HG03558 (cell line): ENCODE results near the gene MRPL24.
"Not testable (repeated sequence)": the region's sequence is repeated elsewhere in the genome, so short reads cannot be mapped to it uniquely, and the experiment has no call there.

Source experiments
- ATAC-seq: cut with Tn5 transposase; IDR thresholded peaks from one replicate; pipeline ENCODE4 v1.9.1; 2021; ENCODE audit warnings: moderate number of reproducible peaks; ENCODE audit not compliant: unreplicated experiment; ENCODE audit errors: extremely low read depth

MRPL24 gene

DNA sequence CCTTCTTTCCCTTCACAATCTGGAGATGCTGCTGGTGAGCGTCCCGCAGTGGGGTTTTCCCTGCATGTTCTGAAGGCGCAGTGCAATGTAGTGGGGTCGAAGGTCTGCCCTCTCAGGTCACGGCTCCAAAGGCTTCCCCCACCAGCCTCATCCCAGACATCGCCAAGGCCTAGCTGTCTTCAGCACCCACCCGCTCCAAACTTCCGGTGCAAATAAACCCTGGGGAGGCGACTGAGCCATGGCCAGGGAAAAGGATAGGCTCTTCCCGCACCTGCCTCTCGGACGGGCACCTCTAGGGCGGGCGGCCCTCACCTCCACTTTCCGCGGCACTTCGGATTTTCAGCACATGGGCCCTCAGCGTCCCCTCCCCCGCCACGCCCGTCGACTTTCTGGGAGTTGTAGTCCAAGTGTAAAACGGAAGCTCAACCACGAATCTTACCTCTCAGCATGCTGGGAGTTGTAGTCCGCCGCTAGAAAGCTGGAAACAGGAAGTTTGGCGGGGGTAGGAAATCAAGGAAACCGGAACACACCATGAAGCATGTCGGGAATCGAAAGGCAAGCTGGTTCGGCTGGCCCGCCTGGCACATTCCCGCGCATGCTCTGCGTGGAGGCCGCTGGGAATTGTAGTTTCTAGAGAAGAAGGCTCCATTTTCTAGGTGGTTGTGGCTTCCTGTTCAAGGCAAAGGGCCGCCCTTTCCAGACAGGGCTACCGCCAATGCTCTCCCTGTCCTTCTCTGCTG, at the start of gene MRPL24:
TSS of gene MRPL24 (minus strand) at position 348 of the 740 bp plus-strand sequence. CDS start 2,384 bp downstream, outside the sequence.
- peak; percentile 72 for ATAC-seq

DNA sequence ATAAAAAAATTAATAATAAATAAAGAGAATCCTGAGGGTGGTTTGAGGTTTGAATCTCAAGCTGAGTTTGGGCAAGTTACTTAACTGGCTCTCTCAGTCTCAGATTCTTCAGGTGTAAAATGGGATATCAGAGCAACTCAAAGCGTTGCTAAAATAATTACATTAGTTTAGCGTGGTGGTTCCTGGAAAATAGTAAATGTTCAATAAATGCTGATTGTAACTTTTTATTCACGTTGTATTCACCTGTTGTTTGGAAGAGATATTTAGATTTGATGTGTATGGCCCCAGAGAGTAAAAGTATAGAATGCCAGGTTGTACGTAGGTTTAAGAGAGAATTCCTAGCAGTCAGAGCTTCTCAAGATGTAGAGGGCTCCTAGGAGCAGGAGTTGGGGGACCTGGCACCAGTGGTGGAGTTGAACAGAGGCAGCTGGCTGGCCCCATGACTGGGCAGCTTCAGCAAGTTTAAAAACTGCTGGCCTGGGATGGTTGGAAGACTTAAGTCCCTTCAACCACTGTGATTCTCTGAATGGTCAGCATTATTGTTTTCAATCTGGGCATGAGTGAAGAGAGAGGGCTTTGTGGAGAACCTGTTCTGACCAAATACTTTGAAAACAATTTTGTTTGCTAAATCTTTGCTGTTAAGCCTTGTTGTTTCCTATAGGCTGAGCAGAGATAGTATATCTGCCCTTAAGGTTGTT, 48.9 kb upstream of the MRPL24 start:
- ATAC-seq, result no peak

DNA sequence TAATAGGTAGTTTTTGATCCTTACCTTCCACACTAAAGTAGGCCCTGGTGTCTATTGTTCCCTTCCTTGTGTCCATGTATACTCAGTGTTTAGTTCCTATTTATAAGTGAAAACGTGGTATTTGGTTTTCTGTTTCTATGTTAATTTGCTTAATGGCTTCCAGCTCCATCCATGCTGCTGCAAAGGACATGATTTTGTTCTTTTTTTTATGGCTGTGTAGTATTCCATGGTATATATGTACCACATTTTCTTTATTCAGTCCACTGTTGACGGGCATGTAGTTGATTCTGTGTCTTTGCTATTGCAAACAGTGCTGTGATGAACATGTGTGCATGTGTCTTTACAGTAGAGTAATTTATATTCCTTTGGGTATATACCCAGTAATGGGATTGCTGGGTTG, 47.2 kb upstream of the MRPL24 start:
- no peak for ATAC-seq

DNA sequence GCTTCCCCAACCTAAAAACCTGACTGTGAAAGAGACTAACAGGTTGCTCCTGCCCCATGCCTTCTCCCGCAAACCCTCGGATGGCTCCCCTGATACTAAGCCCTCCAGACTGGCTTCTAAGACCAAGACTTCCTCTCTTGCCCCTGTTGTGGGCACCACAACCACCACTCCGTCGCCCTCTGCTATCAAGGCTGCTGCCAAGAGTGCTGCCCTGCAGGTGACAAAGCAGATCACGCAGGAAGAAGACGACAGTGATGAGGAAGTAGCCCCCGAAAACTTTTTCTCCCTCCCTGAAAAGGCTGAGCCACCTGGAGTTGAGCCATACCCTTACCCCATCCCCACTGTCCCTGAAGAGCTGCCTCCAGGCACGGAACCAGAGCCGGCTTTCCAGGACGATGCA, 45.8 kb upstream of the MRPL24 start:
- ATAC-seq, result no peak

DNA sequence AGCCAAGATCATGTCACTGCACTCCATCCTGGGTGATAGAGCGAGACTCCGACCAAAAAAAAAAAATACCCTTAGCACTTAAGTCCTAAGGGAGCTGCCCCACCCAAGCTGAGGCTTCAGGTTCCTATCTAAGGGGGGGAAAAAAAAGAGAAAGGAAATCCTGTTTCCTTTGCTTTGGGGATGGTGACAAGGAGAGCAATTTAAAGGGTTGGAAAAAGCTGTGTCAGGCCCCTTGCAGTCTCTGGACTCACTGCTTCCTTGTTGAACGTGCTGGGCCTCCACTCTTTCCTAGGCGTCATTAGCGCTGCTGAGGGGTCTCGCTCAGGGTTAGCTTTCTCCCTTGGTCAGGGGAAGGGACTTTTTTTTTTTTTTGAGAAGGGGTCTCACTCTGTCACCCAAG, 44.6 kb upstream of the MRPL24 start:
- no peak for ATAC-seq

DNA sequence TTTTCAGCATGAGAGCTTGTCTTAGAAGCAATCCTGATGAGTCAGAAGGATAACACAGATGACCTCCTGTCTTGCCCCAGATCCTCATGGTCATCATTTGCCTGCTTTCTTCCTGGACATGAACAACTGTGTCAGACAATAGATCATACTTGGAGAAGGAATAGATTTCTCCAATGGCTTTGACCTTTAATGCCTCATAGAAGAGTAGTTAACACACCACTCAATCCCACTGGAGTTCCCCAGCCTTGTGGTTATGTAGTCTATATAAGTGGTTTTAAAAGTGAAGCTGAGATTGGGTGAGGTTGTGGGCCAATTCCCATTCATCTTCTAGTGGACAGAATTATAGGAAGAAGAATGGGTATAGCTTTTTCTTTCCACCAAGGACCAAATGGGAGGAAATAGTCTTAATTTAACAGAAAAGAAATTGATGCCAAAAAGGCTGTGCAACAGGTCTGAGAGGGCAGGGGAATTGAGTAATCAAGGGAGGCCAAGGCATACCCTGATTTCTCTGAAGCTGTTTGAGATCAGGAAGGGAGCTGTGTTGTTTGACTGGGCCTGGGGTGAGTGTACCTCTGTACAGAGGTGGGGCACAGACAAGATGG, 40.8 kb upstream of the MRPL24 start:
- ATAC-seq, result no peak

DNA sequence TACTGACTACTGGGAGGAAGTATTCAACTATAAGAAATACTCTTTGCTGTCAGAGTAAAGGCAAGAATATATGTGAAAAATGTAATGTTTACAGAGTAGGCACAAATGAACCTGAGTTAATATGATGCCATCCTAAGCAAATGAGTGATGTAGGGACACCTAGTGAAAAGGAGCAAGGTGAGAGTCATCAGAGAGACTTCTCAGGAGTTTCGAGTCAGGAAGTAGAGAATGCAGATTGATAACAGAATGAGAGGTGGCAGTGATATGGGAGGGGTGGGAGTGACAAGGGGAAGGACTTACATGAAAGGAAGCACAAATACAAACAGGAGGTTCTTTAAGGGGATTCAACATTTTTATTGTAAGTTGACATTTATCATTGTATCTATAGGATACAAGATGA, 36.7 kb upstream of the MRPL24 start:
- no peak for ATAC-seq

DNA sequence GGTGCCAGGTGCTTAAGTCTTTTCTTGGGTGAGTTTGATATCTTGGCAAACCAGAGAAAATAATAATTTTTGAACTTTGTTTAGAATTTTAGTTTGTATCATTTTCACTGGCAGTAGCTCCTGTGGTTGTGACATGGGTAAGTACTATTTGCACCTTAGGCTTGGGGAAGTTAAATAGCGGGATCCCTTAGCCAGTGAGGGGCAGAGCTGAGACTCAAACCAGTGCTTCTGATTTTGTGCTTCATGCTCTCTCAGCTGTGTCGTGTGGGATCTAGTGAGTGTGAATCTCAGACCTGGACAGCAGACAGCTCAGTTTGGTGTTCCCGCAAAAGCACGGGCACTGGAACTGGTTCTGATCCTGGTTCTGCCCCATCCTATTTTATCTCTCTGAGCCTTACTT, 36.1 kb upstream of the MRPL24 start:
- no peak for ATAC-seq

DNA sequence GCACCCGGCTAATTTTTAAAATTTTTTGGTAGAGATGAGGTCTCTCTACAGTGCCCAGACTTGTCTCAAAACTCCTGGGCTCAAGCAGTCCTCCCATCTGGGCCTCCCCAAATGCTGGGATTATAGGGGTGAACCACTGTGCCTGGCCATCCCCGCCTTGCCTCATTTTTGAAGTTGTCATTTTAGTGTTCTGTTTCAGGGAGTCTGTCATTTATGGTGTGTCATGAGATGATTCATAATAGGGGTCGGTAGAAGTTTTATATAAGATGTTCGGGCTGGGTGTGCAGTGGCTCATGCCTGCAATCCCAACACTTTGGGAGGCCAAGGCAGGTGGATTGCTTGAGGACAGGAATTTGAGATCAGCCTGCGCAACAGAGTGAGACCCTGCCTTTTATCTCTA, 34.9 kb upstream of the MRPL24 start:
- ATAC-seq, result no peak

DNA sequence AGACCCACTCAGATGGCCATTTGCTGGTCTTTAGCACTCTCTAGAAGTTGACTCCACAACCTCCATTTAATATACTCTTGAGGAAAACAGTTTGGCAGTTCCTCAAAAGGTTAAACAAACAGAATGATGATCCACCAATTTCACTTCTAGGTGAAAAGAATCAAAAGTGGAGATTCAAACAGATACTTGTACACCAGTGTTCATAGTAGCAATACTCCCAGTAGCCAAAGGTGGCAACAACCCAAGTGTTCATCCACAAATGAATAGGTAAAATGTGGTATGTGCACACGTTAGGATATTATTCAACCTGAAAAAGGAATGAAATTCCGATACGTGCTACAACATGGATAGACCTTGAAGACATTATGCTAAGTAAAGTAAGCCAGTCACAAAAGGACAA, 32.7 kb upstream of the MRPL24 start:
- ATAC-seq, result no peak

DNA sequence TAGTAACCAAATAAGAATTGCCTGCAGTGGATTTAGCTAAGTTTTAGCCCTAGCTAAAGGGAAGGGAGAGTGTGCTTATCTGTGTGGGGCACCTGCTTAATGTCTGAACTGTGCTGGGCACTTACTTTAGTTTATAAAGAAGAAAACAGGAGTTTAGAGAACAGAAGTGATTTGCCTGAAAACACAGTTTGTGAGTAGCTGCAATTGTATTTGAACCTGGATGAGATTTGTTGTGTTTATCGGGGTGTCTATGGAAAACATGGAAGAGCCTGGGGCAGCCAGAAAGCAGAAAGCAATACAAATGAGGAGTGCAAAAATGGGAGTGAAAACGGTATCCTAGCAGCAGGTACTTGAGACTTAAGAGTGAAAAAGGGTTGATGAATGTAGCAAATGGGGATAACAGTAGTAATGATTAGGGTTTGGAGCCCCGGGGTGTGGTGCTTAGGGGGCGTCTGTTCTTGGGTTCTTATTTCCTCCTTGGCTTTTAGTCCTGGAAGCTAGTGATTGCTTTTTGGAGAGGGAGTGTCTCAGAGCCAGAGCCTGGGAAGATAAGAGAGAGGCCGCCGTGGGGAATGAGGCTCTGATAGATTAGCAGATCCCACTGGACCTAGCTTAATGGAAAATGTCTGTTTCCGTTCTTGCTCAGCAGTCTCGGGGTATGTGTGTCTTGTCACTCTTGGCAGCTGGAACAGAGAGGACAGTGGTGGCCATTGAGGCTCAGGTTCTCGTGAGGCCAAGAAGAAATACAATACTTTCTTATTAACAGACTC, 32.0 kb upstream of the MRPL24 start:
- no peak for ATAC-seq

DNA sequence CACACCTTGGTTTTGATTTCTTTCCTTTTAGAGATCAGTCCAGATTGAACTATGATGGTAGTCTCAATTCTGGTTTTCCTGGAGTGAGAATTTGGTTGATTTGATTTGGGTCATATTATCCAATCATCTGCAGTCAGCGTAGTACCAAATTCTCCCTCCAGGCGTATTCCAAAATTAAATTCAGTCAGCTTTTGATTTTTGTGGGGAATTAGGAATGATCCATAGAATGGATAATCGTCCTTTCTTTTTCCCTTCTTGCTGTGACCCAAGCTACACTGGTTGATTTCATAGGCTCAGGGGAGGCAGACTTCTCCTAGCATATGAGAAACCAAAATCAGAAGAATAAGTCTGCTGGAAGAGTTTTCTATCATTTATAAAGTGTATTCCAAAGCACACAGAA, 31.3 kb upstream of the MRPL24 start:
- ATAC-seq, result no peak

DNA sequence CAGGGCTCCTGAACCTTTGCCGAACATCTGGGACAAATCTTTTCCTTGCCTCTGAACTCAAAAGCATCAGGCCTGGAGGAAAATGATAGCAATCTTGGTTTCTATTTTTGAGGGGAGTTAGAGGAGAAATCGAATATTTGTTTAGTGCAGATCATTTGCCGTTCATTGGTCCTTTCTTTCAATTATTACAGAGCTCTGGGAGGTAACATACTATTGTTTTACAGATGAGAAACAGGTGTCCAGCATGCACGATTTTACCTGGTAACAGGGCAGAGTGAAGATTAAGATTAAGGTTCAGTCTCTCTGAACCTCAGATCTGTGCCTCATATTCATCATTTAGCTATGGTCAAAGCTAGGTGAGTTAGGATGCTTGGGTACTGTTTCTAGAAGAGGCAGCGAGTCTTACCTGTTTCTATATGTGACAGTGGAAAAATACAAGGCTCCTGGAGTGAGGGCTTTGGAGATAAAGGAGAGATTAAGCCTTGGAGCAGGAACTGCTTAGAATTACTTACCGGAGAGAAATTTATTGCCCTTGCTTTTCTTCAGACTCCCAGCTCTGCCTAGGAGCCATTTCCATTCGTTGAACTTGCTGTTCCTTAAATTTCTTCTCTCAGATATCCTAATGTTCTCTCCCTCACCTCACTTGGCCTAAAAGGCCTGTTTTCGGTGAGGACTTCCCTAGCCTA, 27.9 kb upstream of the MRPL24 start:
- ATAC-seq, result no peak

DNA sequence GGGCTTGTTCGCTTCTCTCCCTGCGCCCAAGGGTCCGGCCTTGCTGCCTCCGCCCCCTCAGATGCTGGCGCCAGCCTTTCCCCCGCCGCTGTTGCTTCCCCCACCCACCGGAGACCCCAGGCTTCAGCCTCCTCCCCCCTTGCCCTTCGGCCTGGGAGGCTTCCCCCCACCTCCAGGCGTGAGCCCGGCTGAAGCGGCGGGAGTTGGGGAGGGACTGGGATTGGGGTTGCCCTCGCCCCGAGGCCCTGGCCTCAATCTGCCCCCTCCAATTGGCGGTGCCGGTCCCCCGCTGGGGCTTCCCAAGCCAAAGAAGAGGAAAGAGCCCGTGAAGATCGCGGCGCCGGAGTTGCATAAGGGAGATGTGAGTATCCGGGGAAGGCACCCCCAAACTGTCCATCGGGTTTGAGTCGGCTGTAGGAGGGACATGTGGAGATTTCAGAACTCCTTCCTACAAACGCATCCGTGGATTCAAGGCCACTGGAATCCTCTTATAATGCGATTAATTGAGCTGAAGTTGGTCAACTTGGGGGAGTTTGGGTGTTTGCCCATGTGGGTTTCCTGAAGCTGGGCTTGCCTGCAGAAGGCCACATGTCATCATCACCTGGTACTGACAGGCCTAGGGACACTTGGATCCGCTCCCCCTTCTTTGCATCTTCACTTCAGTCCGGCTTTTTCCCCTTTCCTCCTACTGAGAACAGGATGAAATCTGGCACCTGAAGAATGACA, 27.2 kb upstream of the MRPL24 start:
- no peak for ATAC-seq

DNA sequence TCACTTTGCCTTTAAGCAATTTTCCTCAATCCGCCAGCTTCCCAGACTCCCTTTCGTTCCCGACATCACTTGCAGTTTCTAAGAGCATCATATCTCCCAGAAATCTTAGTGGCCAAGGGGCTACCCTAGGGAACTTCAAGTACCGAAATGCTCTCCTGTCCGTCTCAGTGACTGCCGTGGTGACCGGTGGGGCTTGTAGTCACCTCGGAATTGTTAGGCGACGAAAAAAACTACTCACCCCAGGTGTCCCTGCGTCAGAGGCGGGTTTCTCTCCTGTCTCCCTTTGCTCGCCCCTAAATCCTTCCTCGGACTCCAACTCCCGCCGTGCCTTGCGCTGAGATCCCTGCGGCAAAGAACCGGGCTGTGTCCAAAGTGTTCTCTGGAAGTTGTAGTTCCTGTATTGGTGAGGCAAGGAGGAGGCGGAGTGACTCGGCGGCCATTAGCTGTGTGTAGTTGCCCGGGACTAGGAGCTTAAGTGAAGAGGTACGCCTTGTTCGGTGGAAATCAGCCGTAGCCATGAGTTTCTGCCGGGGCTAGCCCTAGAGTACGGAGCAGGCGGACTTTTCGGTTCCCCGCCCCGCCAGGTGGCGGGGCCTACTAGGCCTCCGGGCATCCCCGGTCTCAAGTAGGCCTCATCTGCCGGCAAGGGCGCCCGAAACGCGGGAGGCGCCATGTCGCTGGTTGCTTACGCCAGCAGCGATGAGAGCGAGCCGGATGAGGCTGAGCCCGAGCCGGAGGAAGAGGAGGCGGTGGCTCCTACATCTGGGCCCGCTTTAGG, 26.4 kb upstream of the MRPL24 start, which contains the start of gene PRCC:
TSS of gene PRCC (plus strand) at position 435 of the 778 bp plus-strand sequence. CDS start at position 672, 237 bp downstream.
- ATAC-seq, result peak; percentile 90

DNA sequence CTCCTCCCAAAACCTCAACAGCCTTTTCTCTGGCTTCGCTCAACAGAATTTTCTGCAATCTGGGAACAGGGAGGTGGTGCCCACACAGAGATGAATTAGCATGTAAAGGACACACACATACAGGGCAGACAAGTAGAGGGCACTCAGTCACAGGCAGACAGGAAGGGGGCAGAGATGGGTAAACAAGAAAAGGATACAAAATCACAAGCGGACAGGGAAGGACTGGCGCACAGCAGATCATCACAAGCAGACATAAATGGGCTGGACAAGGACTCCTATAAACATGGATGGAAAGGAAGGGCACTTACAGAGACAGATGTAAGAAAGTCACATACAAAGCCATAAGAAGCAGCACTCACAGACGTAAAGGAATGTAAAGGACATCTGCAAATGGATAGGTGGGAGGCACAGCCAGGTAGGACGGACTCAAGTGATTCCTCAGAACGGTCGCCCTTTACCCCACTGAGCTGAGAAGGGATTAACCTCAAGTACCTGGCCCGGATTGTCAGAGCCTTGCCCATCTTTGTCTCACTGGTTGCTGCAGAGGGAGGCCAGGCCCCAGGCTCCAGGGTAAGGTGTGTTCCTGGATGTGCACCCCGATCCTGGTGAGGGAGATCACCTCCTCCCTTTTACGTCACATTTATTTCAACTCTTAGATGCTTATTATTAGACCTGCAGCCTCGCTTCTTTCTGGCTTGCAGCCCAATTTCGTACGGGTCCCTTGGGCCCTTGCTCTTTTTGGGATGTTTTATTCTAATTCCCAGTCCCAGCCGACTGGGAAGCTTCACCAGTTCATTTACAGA, 25.6 kb upstream of the MRPL24 start:
- ATAC-seq, result no peak

DNA sequence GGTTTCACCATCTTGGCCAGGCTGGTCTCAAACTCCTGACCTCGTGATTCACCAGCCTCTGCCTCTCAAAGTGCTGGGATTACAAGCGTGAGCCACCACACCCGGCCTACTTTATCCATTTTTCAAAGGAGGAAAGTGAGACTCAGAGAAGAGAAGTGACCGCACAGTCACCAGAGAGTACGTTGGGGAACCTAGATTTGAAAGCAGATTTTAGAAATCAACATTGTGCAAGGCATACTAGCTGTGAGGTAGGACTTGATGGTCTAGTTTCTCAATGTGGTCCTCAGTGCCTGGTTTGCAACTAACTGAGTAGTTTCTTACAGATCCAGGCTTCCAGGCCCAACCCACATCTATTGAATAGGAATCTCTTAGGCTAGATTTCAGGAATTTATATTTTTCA, 24.8 kb upstream of the MRPL24 start:
- ATAC-seq, result no peak

DNA sequence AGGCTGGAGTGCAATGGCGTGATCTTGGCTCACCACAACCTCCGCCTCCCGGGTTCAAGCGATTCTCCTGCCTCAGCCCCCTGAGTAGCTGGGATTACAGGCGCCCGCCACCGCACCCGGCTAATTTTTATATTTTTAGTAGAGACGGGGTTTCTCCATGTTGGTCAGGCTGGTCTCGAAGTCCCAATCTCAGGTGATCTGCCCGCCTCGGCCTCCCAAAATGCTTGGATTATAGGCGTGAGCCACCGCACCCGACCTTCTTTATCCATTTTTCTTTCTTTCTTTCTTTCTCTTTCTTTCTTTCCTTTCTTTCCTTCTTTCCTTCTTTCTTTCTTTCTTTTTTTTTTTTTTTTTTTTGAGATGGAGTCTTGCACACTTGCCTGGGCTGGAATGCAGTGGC, 24.2 kb upstream of the MRPL24 start:
- not testable (repeated sequence) for ATAC-seq
